Heart left ventricle (tissue), 13 donors: ENCODE measurements around the gene CD177.

Experiments
- CTCF ChIP-seq, 12 donors: fragments of 200-600 bp; sonication (generic) in 4 of 12; IDR thresholded peaks; one replicate each; pipeline versions ENCODE4 v1.5.0 to v1.8.0; 2018 to 2022; ENCODE audit warnings: antibody characterized with exemption in 12 of 12, mild to moderate bottlenecking in 5 of 12
- POLR2A ChIP-seq, 2 donors: fragments of 450-650 bp; IDR thresholded peaks; one replicate each; pipeline ENCODE4 v1.6.1; 2017; ENCODE audit warnings: antibody characterized with exemption in 2 of 2, mild to moderate bottlenecking in 2 of 2, moderate library complexity in 2 of 2
- donor health status: ischemic (EF 13 %, LVEDD 7.1; RV severe dilation, severe dysfunction).
- donor health status: DM: no; HTN: yes; CAD: no.
- donor health status: DM: no; HTN: no; CAD: no.
- donor health status: ischemic (EF 25% LVEDD 6.9; RV normal size, moderate dysfunction).
- donor health status: ischemic (EF 25% LVEDD 5.7; RV mildly dilated, moderate dysfunction).
- donor health status: ischemic (EF 35%, LVEDD 5.7; RV mildly dilated, moderate dysfunction).
- donor health status: nonischemic (EF 11% LVEDD 7.7; RV severe dilation, severe dysfunction).
- donor health status: DM: yes; HTN: yes; CAD: no.
- donor health status: PGD.
- donor health status: ischemic (EF 29% LVEDD 5.4; RV normal size, mild dysfunction).
- donor health status: nonischemic (EF 23%, LVEDD 6.1; RV moderate dilation, normal function).

GRCh38 chr19:43337737-43338136, 15.7 kb upstream of the CD177 start:
- TF ChIP-seq POLR2A (IDR thresholded peaks at IDR 0.05): no peak
- no peak for TF ChIP-seq CTCF (IDR thresholded peaks at IDR 0.05)
